ENCODE data around the gene ZNRF3.

The ZNRF3 gene

DNA sequence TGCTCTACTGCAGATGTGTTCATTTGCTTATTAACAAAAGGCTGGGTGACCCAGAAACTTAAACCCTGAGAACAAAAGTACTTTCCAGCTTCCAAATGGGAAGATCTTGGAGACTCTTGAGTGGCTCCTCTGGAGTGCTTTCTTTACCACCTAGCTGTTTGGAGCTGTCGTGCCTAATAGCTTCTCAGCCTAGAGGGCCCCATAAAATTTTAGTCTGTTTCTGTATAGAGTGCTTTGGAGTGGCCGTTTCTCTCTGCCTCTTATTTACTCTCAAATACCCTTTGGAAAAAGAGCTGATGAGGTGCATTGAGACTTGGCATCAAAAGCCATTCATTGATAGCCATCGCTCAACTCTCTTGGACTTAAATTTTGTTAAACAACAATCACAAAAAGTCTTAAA, 50.7 kb downstream of the ZNRF3 start:
- TF ChIP-seq CTCF (IDR thresholded peaks at IDR 0.05; ENCODE audit: insufficient read depth, low read length, poor library complexity, severe bottlenecking), result no peak
- TF ChIP-seq EZH2phosphoT487 (conservative IDR thresholded peaks at IDR 0.05; ENCODE audit: low read length), result no peak
- H2AFZ ChIP-seq (ENCODE audit: low read depth, low read length, severe bottlenecking), result no peak overlapping the region
- no peak overlapping the region for H3K9ac ChIP-seq (ENCODE audit: low read length)
- H3K4me2 ChIP-seq (ENCODE audit: low read depth, low read length, poor library complexity, severe bottlenecking), result no peak overlapping the region
- no peaks in the 10 kb centered on the region for H3K36me3 ChIP-seq (ENCODE audit: low read length)
- H3K27me3 ChIP-seq (ENCODE audit: low read length), result no peaks in the 10 kb centered on the region
- H3K9me3 ChIP-seq (ENCODE audit: insufficient read depth, low read length), result no peaks in the 10 kb centered on the region
- H3K79me2 ChIP-seq (ENCODE audit: insufficient read depth, low read length), result no peaks in the 10 kb centered on the region
- H3K27ac ChIP-seq (ENCODE audit: low read depth, low read length), result no peak overlapping the region
- H3K9me2 ChIP-seq (replicated peaks; ENCODE audit: insufficient read depth, low read length), result no peaks in the 10 kb centered on the region
- 0 out of 2 replicates have a peak, but pooled peaks cover 3% of the 10 kb centered on the region for H4K20me1 ChIP-seq (ENCODE audit: low read depth, low read length)
- no peaks in the 10 kb centered on the region for H3F3A ChIP-seq (ENCODE audit: insufficient read depth)
- H3K4me3 ChIP-seq (ENCODE audit: insufficient read depth, low read length, poor library complexity, severe bottlenecking), result no peak overlapping the region

GRCh38 chr22:28935140-28935539, 51.8 kb downstream of the ZNRF3 start:
- Histone ChIP-seq H4K20me1 (ENCODE audit: low read depth, low read length) (0 out of 2 replicates have a peak, but pooled peaks cover 3% of the 10 kb centered on the region), H3K27ac (ENCODE audit: low read depth, low read length) (no peak overlapping the region), H3K79me2 (ENCODE audit: insufficient read depth, low read length) (no peaks in the 10 kb centered on the region)

DNA sequence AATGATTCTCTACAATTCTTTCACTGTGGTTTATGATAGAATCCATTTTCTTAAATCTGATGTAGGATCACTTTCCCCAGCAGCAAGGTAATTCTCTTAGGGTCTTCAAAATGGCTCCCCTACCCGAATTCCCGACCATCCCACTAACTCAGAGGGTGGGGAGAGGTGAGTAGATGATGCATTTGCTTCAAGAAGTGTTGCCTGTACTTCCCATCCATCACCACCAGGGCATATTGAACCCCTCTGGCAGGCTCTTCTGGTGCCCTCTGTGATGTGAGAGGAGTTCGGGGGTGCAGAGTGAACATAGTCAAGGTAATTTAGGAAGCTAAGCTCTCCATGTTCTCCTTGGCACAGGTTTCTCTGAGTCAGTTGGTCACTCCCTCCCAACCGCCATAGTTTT, 52.3 kb downstream of the ZNRF3 start:
- Histone ChIP-seq H3K4me3 (ENCODE audit: insufficient read depth, low read length, poor library complexity, severe bottlenecking) (no peak overlapping the region), H2AFZ (ENCODE audit: low read depth, low read length, severe bottlenecking) (no peak overlapping the region), H3F3A (ENCODE audit: insufficient read depth) (no peaks in the 10 kb centered on the region), H3K9me2 (replicated peaks; ENCODE audit: insufficient read depth, low read length) (no peaks in the 10 kb centered on the region), H3K27ac (ENCODE audit: low read depth, low read length) (no peak overlapping the region), H3K9ac (ENCODE audit: low read length) (no peak overlapping the region), H3K27me3 (ENCODE audit: low read length) (no peaks in the 10 kb centered on the region), H3K79me2 (ENCODE audit: insufficient read depth, low read length) (no peaks in the 10 kb centered on the region), H3K4me2 (ENCODE audit: low read depth, low read length, poor library complexity, severe bottlenecking) (no peak overlapping the region), H3K9me3 (ENCODE audit: insufficient read depth, low read length) (no peaks in the 10 kb centered on the region), H4K20me1 (ENCODE audit: low read depth, low read length) (0 out of 2 replicates have a peak, but pooled peaks cover 3% of the 10 kb centered on the region), H3K36me3 (ENCODE audit: low read length) (no peaks in the 10 kb centered on the region)
- TF ChIP-seq EZH2phosphoT487 (conservative IDR thresholded peaks at IDR 0.05; ENCODE audit: low read length), result no peak
- TF ChIP-seq CTCF (IDR thresholded peaks at IDR 0.05; ENCODE audit: insufficient read depth, low read length, poor library complexity, severe bottlenecking), result no peak

More at GRCh38 chr22:28935140-28935539, 51.8 kb downstream of the ZNRF3 start:
- TF ChIP-seq EZH2phosphoT487 (conservative IDR thresholded peaks at IDR 0.05; ENCODE audit: low read length), result no peak
- no peak for TF ChIP-seq CTCF (IDR thresholded peaks at IDR 0.05; ENCODE audit: insufficient read depth, low read length, poor library complexity, severe bottlenecking)
- no peak overlapping the region for H3K4me3 ChIP-seq (ENCODE audit: insufficient read depth, low read length, poor library complexity, severe bottlenecking)
- H3K9ac ChIP-seq (ENCODE audit: low read length), result no peak overlapping the region
- H3K9me2 ChIP-seq (replicated peaks; ENCODE audit: insufficient read depth, low read length), result no peaks in the 10 kb centered on the region
- no peak overlapping the region for H2AFZ ChIP-seq (ENCODE audit: low read depth, low read length, severe bottlenecking)
- H3F3A ChIP-seq (ENCODE audit: insufficient read depth), result no peaks in the 10 kb centered on the region
- no peak overlapping the region for H3K4me2 ChIP-seq (ENCODE audit: low read depth, low read length, poor library complexity, severe bottlenecking)
- no peaks in the 10 kb centered on the region for H3K27me3 ChIP-seq (ENCODE audit: low read length)
- H3K36me3 ChIP-seq (ENCODE audit: low read length), result no peaks in the 10 kb centered on the region
- no peaks in the 10 kb centered on the region for H3K9me3 ChIP-seq (ENCODE audit: insufficient read depth, low read length)

All from SU-DHL-6 (cell line).